GM12892 (cell line): ENCODE measurements around the gene CDH23.

Source experiments
- POLR2A ChIP-seq: IDR thresholded peaks from 2 replicates; pipeline ENCODE4 v1.6.1; 2011; ENCODE audit warnings: low read depth, low read length, control low read depth
- POLR2AphosphoS5 ChIP-seq: IDR thresholded peaks from 2 replicates; pipeline ENCODE4 v1.6.1; 2011; ENCODE audit warnings: low read depth, low read length, control low read depth

DNA sequence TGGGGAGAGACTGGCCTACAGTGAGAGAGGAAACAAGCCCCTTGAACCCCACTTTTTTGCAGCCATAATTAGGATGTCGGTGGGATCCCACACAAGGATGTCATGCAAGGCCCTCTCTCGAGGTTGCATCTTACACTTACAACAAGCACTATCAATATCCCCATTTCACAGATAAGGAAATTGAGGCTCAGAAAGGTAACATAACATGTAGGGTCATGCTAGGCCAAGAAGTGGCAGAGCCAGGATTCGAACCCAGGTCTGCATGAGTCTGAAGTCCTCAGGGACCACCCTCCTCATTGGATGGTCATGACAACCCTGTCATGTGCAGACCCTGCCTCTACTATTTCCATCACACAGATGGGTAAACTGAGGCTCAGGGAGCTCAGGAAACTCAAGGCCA lies 199.4 kb downstream of the CDH23 start:
- TF ChIP-seq POLR2AphosphoS5 (no peak), POLR2A (no peak)
